Psoas muscle (tissue), 8 donors: ENCODE data around the gene PTX4. TPM values are rescaled to one million over a fixed set of nuclear protein-coding genes. Genes with fewer than 3 reads are reported as not detected.
"Not testable (repeated sequence)": the region's sequence is repeated elsewhere in the genome, so short reads cannot be mapped to it uniquely, and the experiment has no call there.

Experiments used
- ATAC-seq, 4 donors: fragments of 200-7000 bp; cut with Tn5 transposase; one replicate each; pipeline ENCODE4 v1.9.1; 2020; ENCODE audit warnings: moderate library complexity in 3 of 4, mild to moderate bottlenecking in 2 of 4
- DNase-seq, 2 donors: peaks; one replicate each; pipeline ENCODE4 v3.0.0-alpha.2; 2020
- H3K27ac ChIP-seq: fragments of 200-600 bp; one replicate; pipeline ENCODE4 v1.8.0; 2022
- H3K27me3 ChIP-seq, 3 donors: fragments of 200-600 bp in 1 of 3; one replicate each; pipeline versions ENCODE4 v1.6.1 to v1.8.0; 2013 to 2022; ENCODE audit warnings: low read length in 2 of 3, mild to moderate bottlenecking in 2 of 3, moderate library complexity in 1 of 3; ENCODE audit not compliant: insufficient read depth in 3 of 3
- H3K36me3 ChIP-seq, 2 donors: fragments of 200-600 bp in 1 of 2; one replicate each; pipeline versions ENCODE4 v1.6.1 to v1.8.0; 2013 to 2022; ENCODE audit warnings: low read depth in 1 of 2, mild to moderate bottlenecking in 1 of 2, moderate library complexity in 1 of 2; ENCODE audit not compliant: insufficient read depth in 1 of 2
- H3K4me1 ChIP-seq: fragments of 200-600 bp; one replicate; pipeline ENCODE4 v1.8.0; 2022
- H3K4me3 ChIP-seq: fragments of 200-600 bp; one replicate; pipeline ENCODE4 v1.8.0; 2022; ENCODE audit warnings: mild to moderate bottlenecking
- H3K9me3 ChIP-seq: fragments of 200-600 bp; one replicate; pipeline ENCODE4 v1.8.0; 2022
- CTCF ChIP-seq: fragments of 200-600 bp; IDR thresholded peaks from one replicate; pipeline ENCODE4 v1.8.0; 2022; ENCODE audit warnings: antibody characterized with exemption
- WGBS, 3 donors: extraction: QIAGEN DNeasy Blood & Tissue Kit; methylation state at CpG; one replicate each; pipeline versions ENCODE4 v1.1.6 to v1.1.7; 2013; 5-methylcytosine and 5-hydroxymethylcytosine counted together
- intact Hi-C, 2 donors: fragments of 100-400 bp; cut with DNase I; formaldehyde crosslinking; loops; one replicate each; pipeline versions ENCODE4 v1.11.0 to v1.14.2; 2022
- polyA plus RNA-seq, 3 donors: library from polyadenylated mRNA; stranded (reverse); fragments of 200-250 nt; gene quantifications; one replicate each; pipeline ENCODE4 v1.2.3, GENCODE V29; 2013
- total RNA-seq, 4 donors: library from RNA; stranded (reverse); fragmentation: NEBNext Ultra II Directional in 2 of 4; extraction: Animal tissue kit (Norgen Biotek cat#: 25700) in 2 of 4; gene quantifications; one replicate each; pipeline versions ENCODE4 v1.2.1 to v1.2.4, GENCODE V29; 2021 to 2023
- donor health status: healthy with polysubstance abuse.
- donor health status: DM: no; HTN: no; CAD: no; lungs with moderate emphysema.
- donor health status: Bipolar disorder and iron deficiency.
- donor health status: healthy.
- donor health status: DM: yes; HTN: yes; CAD: no.
- donor health status: DM: no; HTN: no; CAD: no.
- donor health status: DM: no; HTN: no; CAD: no.
- donor health status: DM: yes; HTN: yes; CAD: no.

PTX4 gene
- total and polyA plus RNA-seq, 7 donors: 0.04 to 0.26 (median 0.23) TPM; not detected in 4

- no peak overlapping the region for H3K27ac ChIP-seq
- no peaks in the 10 kb centered on the region for H3K27me3 ChIP-seq
- no peaks in the 10 kb centered on the region for H3K4me1 ChIP-seq
- peak in 2 of 4 donors; percentile 8 to 14 for ATAC-seq
- no peak overlapping the region for H3K4me3 ChIP-seq
- no peak for DNase-seq
- H3K36me3 ChIP-seq: peaks cover 0 to 30% of the 10 kb centered on the region in 2 donors
- 62 to 79% (median 67%) methylated on average over 16 to 38 of the region's 38 CpGs for WGBS, 3 donors
- intact Hi-C loops: no loop called here
- no peaks in the 10 kb centered on the region for H3K9me3 ChIP-seq
- TF ChIP-seq CTCF: no peak
These were observed 45.3 kb downstream of the PTX4 start for GRCh38 chr16:1443403-1443973.

- Histone ChIP-seq H3K27ac (no peak overlapping the region), H3K4me1 (no peaks in the 10 kb centered on the region), H3K27me3 (no peaks in the 10 kb centered on the region), H3K4me3 (no peak overlapping the region), H3K36me3 (peaks cover 0 to 22% of the 10 kb centered on the region in 2 donors), H3K9me3 (no peaks in the 10 kb centered on the region)
- ATAC-seq (no peak), DNase-seq (no peak)
- TF ChIP-seq CTCF: no peak
- intact Hi-C loops: no loop called here
- 77 to 88% (median 79%) methylated on average over 22 to 24 of the region's 24 CpGs for WGBS, 3 donors
These were observed 46.0 kb downstream of the PTX4 start for GRCh38 chr16:1442697-1443096.

GRCh38 chr16:1441391-1441829 lies 47.3 kb downstream of the PTX4 start:
- no peak for DNase-seq
- ATAC-seq: no peak
- intact Hi-C loops: no loop called here
- 53 to 59% (median 58%) methylated on average over 22 of the region's 22 CpGs for whole genome bisulfite sequencing, 3 donors
- Histone ChIP-seq H3K4me1 (no peaks in the 10 kb centered on the region), H3K27ac (no peak overlapping the region), H3K36me3 (peaks cover 0 to 13% of the 10 kb centered on the region in 2 donors), H3K4me3 (no peak overlapping the region), H3K9me3 (no peaks in the 10 kb centered on the region), H3K27me3 (no peaks in the 10 kb centered on the region)
- TF ChIP-seq CTCF: no peak

GRCh38 chr16:1439699-1440074 lies 49.1 kb downstream of the PTX4 start:
- WGBS, 3 donors: 92 to 95% (median 94%) methylated on average over 4 of the region's 4 CpGs
- H3K27ac ChIP-seq, H3K4me1 ChIP-seq, H3K9me3 ChIP-seq, DNase-seq, H3K27me3 ChIP-seq, H3K36me3 ChIP-seq, ATAC-seq, H3K4me3 ChIP-seq, intact Hi-C loops: not testable (repeated sequence)

- no peak for TF ChIP-seq CTCF
- Histone ChIP-seq H3K27ac (no peak overlapping the region), H3K4me1 (no peaks in the 10 kb centered on the region), H3K27me3 (no peaks in the 10 kb centered on the region), H3K36me3 (peaks cover 0 to 7% of the 10 kb centered on the region in 2 donors), H3K4me3 (no peak overlapping the region), H3K9me3 (no peaks in the 10 kb centered on the region)
- DNase-seq: no peak
- ATAC-seq: no peak
- 80 to 83% (median 83%) methylated on average over 24 to 27 of the region's 27 CpGs for WGBS, 3 donors
- intact Hi-C loops: no loop called here
These were observed 49.6 kb downstream of the PTX4 start for GRCh38 chr16:1439058-1439698.
